Testis (tissue), 2 donors: ENCODE data around the gene GRWD1.

Source experiments
- POLR2A ChIP-seq: fragments of 450-650 bp; IDR thresholded peaks from one replicate; pipeline ENCODE4 v1.6.1; 2017; ENCODE audit warnings: antibody characterized with exemption, mild to moderate bottlenecking, moderate library complexity
- TF ChIP-seq, protein P1 (sequence below), 3 experiments: fragments of 450-650 bp in 2 of 3; fragments of 200-600 bp in 1 of 3; sonication (generic) in 1 of 3; IDR thresholded peaks; one replicate each; pipeline ENCODE4 v1.5.1; 2016 to 2019; ENCODE audit warnings: antibody characterized with exemption in 3 of 3, mild to moderate bottlenecking in 2 of 3, moderate library complexity in 1 of 3

DNA sequence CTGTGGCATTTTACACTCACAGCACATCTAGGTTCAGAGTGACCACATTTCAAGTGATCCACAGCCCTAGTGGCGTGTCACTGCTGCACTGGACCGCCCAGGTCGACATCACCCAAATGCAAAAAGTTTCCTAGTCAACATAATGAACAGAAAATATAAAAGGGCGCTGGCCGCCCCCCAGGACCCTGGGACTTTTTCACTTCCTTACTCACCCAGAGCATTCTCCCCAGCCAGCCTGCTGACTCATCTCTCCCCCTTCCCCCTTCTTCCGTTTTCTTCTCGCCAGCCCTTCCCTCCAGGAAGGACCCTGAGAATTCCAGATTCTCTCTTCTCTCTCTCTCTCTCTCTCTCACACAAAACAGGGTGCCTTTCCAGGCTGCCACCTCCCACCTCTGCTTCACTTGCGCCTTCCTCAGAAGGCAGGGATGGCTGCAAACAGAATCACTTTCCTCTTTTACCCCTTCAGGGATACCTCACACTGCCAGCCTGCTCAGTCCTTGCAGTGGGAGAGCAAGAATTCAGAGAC, 21.0 kb upstream of the GRWD1 start:
- TF ChIP-seq, protein P1, sequence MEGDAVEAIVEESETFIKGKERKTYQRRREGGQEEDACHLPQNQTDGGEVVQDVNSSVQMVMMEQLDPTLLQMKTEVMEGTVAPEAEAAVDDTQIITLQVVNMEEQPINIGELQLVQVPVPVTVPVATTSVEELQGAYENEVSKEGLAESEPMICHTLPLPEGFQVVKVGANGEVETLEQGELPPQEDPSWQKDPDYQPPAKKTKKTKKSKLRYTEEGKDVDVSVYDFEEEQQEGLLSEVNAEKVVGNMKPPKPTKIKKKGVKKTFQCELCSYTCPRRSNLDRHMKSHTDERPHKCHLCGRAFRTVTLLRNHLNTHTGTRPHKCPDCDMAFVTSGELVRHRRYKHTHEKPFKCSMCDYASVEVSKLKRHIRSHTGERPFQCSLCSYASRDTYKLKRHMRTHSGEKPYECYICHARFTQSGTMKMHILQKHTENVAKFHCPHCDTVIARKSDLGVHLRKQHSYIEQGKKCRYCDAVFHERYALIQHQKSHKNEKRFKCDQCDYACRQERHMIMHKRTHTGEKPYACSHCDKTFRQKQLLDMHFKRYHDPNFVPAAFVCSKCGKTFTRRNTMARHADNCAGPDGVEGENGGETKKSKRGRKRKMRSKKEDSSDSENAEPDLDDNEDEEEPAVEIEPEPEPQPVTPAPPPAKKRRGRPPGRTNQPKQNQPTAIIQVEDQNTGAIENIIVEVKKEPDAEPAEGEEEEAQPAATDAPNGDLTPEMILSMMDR (IDR thresholded peaks at IDR 0.05): no peak
- TF ChIP-seq POLR2A: no peak
